GM23248 (cell line): ENCODE data around the gene BEST2. TPM values are rescaled to one million over a fixed set of nuclear protein-coding genes. Genes with fewer than 3 reads are reported as not detected.
A peak's percentile ranks its signal among the peaks of the same experiment; 100 is the strongest.

Source experiments
- DNase-seq: peaks from one replicate; pipeline ENCODE4 v3.0.0-alpha.2; 2015
- H2AFZ ChIP-seq: fragments of 200-600 bp; sonication (generic); 2 replicates; pipeline ENCODE4 v1.6.1; 2016; ENCODE audit warnings: antibody characterized with exemption
- H3F3A ChIP-seq: fragments of 200-600 bp; sonication (generic); 2 replicates; pipeline ENCODE4 v1.6.1; 2016; ENCODE audit warnings: mild to moderate bottlenecking, antibody characterized with exemption, mixed run types; ENCODE audit not compliant: insufficient read depth
- H3K27ac ChIP-seq: fragments of 200-600 bp; sonication (generic); 2 replicates; pipeline ENCODE4 v1.5.1; 2016; ENCODE audit warnings: mild to moderate bottlenecking
- H3K27me3 ChIP-seq: fragments of 200-600 bp; sonication (generic); replicated peaks from 2 replicates; pipeline ENCODE4 v1.6.1; 2016; ENCODE audit warnings: mild to moderate bottlenecking; ENCODE audit not compliant: insufficient read depth
- H3K36me3 ChIP-seq: fragments of 200-600 bp; sonication (generic); 2 replicates; pipeline ENCODE4 v1.6.1; 2016; ENCODE audit warnings: low read depth, mild to moderate bottlenecking
- H3K4me1 ChIP-seq: fragments of 200-600 bp; sonication (generic); 2 replicates; pipeline ENCODE4 v1.6.1; 2016; ENCODE audit warnings: mild to moderate bottlenecking; ENCODE audit not compliant: insufficient read depth
- H3K4me2 ChIP-seq: fragments of 200-600 bp; sonication (generic); one replicate; pipeline ENCODE4 v1.6.1; 2016; ENCODE audit warnings: mild to moderate bottlenecking; ENCODE audit not compliant: unreplicated experiment
- H3K4me3 ChIP-seq: fragments of 200-600 bp; sonication (generic); 2 replicates; pipeline ENCODE4 v1.5.1; 2016; ENCODE audit warnings: mild to moderate bottlenecking
- H3K79me2 ChIP-seq: fragments of 200-600 bp; sonication (generic); 2 replicates; pipeline ENCODE4 v1.6.1; 2016; ENCODE audit warnings: mild to moderate bottlenecking; ENCODE audit not compliant: insufficient read depth
- H3K9ac ChIP-seq: fragments of 200-600 bp; sonication (generic); 2 replicates; pipeline ENCODE4 v1.6.1; 2016; ENCODE audit warnings: mild to moderate bottlenecking
- H3K9me2 ChIP-seq: fragments of 200-600 bp; sonication (generic); 2 replicates; pipeline ENCODE4 v1.6.1; 2016; ENCODE audit warnings: mixed run types, mild to moderate bottlenecking, moderate library complexity; ENCODE audit not compliant: insufficient read depth
- H3K9me3 ChIP-seq: fragments of 200-600 bp; sonication (generic); one replicate; pipeline ENCODE4 v1.6.1; 2017; ENCODE audit warnings: low read depth
- H4K20me1 ChIP-seq: fragments of 200-600 bp; sonication (generic); 2 replicates; pipeline ENCODE4 v1.6.0; 2016; ENCODE audit not compliant: insufficient read depth
- EZH2 ChIP-seq: fragments of 200-600 bp; sonication (generic); IDR thresholded peaks from 2 replicates; pipeline ENCODE4 v1.6.1; 2018; ENCODE audit warnings: antibody characterized with exemption, mild to moderate bottlenecking; ENCODE audit not compliant: insufficient read depth, poor library complexity, severe bottlenecking
- EZH2phosphoT487 ChIP-seq: fragments of 200-600 bp; sonication (generic); IDR thresholded peaks from 2 replicates; pipeline ENCODE4 v1.6.1; 2018; ENCODE audit warnings: antibody characterized with exemption, moderate library complexity, mild to moderate bottlenecking, low read depth; ENCODE audit not compliant: insufficient read depth
- WGBS, 2 experiments: methylation state at CpG; one replicate each; pipeline ENCODE4 v1.1.6; 2015 to 2017; ENCODE audit warnings: low lambda C conversion rate in 2 of 2, low coverage in 1 of 2; ENCODE audit errors: missing lambda C conversion rate in 2 of 2; 5-methylcytosine and 5-hydroxymethylcytosine counted together
- in situ Hi-C: fragments of 300-500 bp; cut with MboI; formaldehyde crosslinking; loops from 2 replicates; pipeline ENCODE4 v1.15.0; 2020
- polyA plus RNA-seq: library from polyadenylated mRNA; unstranded; fragments of >200 nt; fragmentation: Nextera tagmentation; extraction: Ambion mirVana; gene quantifications from 2 replicates; pipeline ENCODE4 v1.2.1, GENCODE V29; 2016
- total RNA-seq: library from RNA; depleted of rRNA; stranded (reverse); fragments of >200 nt; shearing (Covaris generic); gene quantifications from 2 replicates; pipeline ENCODE4 v1.2.3, GENCODE V29; 2014

BEST2 gene
- total and polyA plus RNA-seq, 2 experiments from 2014 or later: not detected

GRCh38 chr19:12790628-12791344 lies 39.2 kb downstream of the BEST2 start:
- Histone ChIP-seq H3K9ac (peak overlapping the region; percentile 98), H3K9me3 (no peaks in the 10 kb centered on the region), H3K9me2 (no peaks in the 10 kb centered on the region), H3K4me2 (peak overlapping the region; percentile 76), H3K36me3 (no peaks in the 10 kb centered on the region), H3K4me1 (peaks cover 30% of the 10 kb centered on the region), H4K20me1 (no peaks in the 10 kb centered on the region), H2AFZ (no peak overlapping the region), H3K27me3 (no peaks in the 10 kb centered on the region), H3F3A (peaks cover 43% of the 10 kb centered on the region), H3K27ac (peak overlapping the region; percentile 99), H3K4me3 (peak overlapping the region; percentile 93), H3K79me2 (peaks cover 19% of the 10 kb centered on the region)
- 2% methylated on average over 16 to 22 of the region's 22 CpGs for WGBS, 2 experiments
- DNase-seq: peak; percentile 44
- in situ Hi-C loops: no loop called here
- no peak for TF ChIP-seq EZH2
- TF ChIP-seq EZH2phosphoT487: no peak

GRCh38 chr19:12791345-12792050 lies 39.9 kb downstream of the BEST2 start, which contains the start of gene JUNB:
TSS of gene JUNB (plus strand) at chr19:12791486. CDS start at chr19:12791772, 286 bp downstream.
- H3K36me3 ChIP-seq: no peaks in the 10 kb centered on the region
- peak within 1 kb of the TSS; percentile 99 for H3K27ac ChIP-seq
- H3K9me3 ChIP-seq: no peaks in the 10 kb centered on the region
- H3K9ac ChIP-seq: peak within 1 kb of the TSS; percentile 98
- TF ChIP-seq EZH2: no peak
- TF ChIP-seq EZH2phosphoT487: no peak
- DNase-seq: peak; percentile 97
- peak within 1 kb of the TSS; percentile 90 for H3K4me2 ChIP-seq
- WGBS, 2 experiments: 0 to 2% methylated on average over 50 to 68 of the region's 73 CpGs
- in situ Hi-C loops: no loop called here
- H4K20me1 ChIP-seq: no peaks in the 10 kb centered on the region
- peaks cover 36% of the 10 kb centered on the region for H3K4me1 ChIP-seq
- no peak within 1 kb of the TSS for H2AFZ ChIP-seq
- H3K27me3 ChIP-seq: no peaks in the 10 kb centered on the region
- no peaks in the 10 kb centered on the region for H3K9me2 ChIP-seq
- peaks cover 19% of the 10 kb centered on the region for H3K79me2 ChIP-seq
- H3F3A ChIP-seq: peaks cover 49% of the 10 kb centered on the region
- peak within 1 kb of the TSS; percentile 93 for H3K4me3 ChIP-seq

GRCh38 chr19:12792051-12792852 lies 40.7 kb downstream of the BEST2 start:
- Histone ChIP-seq H3K79me2 (peaks cover 19% of the 10 kb centered on the region), H3K27me3 (no peaks in the 10 kb centered on the region), H3K4me2 (peak overlapping the region; percentile 90), H3K4me1 (peaks cover 36% of the 10 kb centered on the region), H3K36me3 (no peaks in the 10 kb centered on the region), H4K20me1 (no peaks in the 10 kb centered on the region), H3K4me3 (peak overlapping the region; percentile 93), H3K9ac (peak overlapping the region; percentile 98), H3K9me2 (no peaks in the 10 kb centered on the region), H2AFZ (no peak overlapping the region), H3K9me3 (no peaks in the 10 kb centered on the region), H3K27ac (peak overlapping the region; percentile 99), H3F3A (peaks cover 55% of the 10 kb centered on the region)
- TF ChIP-seq EZH2 (no peak), EZH2phosphoT487 (no peak)
- in situ Hi-C loops: no loop called here
- peak; percentile 77 for DNase-seq
- 1% methylated on average over 68 to 82 of the region's 84 CpGs for WGBS, 2 experiments

- DNase-seq: peak; percentile 36
- in situ Hi-C loops: no loop called here
- TF ChIP-seq EZH2phosphoT487 (no peak), EZH2 (no peak)
Measured at GRCh38 chr19:12792853-12793289, 41.3 kb downstream of the BEST2 start.

More at GRCh38 chr19:12792853-12793289, 41.3 kb downstream of the BEST2 start:
- H3K9me3 ChIP-seq: no peaks in the 10 kb centered on the region
- H3F3A ChIP-seq: peaks cover 54% of the 10 kb centered on the region
- no peaks in the 10 kb centered on the region for H3K27me3 ChIP-seq
- no peaks in the 10 kb centered on the region for H3K9me2 ChIP-seq
- no peaks in the 10 kb centered on the region for H3K36me3 ChIP-seq
- no peaks in the 10 kb centered on the region for H4K20me1 ChIP-seq
- H3K79me2 ChIP-seq: peaks cover 19% of the 10 kb centered on the region
- peaks cover 34% of the 10 kb centered on the region for H3K4me1 ChIP-seq
- WGBS, 2 experiments: 0 to 2% methylated on average over 19 to 22 of the region's 22 CpGs
- peak overlapping the region; percentile 90 for H3K4me2 ChIP-seq
- peak overlapping the region; percentile 99 for H3K27ac ChIP-seq
- peak overlapping the region; percentile 93 for H3K4me3 ChIP-seq
- H3K9ac ChIP-seq: peak overlapping the region; percentile 98
- H2AFZ ChIP-seq: no peak overlapping the region
